MG63 (cell line): ENCODE data around the gene CERS2. TPM values are rescaled to one million over a fixed set of nuclear protein-coding genes. Genes with fewer than 3 reads are reported as not detected.
A peak's percentile ranks its signal among the peaks of the same experiment; 100 is the strongest.
"Not testable (repeated sequence)": the region's sequence is repeated elsewhere in the genome, so short reads cannot be mapped to it uniquely, and the experiment has no call there.

Experiments used
- DNase-seq: peaks from one replicate; pipeline ENCODE4 v3.0.0-alpha.2; 2020
- H3K27me3 ChIP-seq: fragments of 250-450 bp; sonication (Bioruptor Pico); 2 replicates; pipeline ENCODE4 v1.5.1; 2020; ENCODE audit warnings: mild to moderate bottlenecking, moderate library complexity
- H3K36me3 ChIP-seq: fragments of 250-450 bp; sonication (Bioruptor Pico); 2 replicates; pipeline ENCODE4 v1.5.1; 2020; ENCODE audit warnings: mild to moderate bottlenecking, moderate library complexity
- H3K4me3 ChIP-seq: fragments of 250-450 bp; sonication (Bioruptor Pico); 2 replicates; pipeline ENCODE4 v1.5.1; 2020; ENCODE audit warnings: mild to moderate bottlenecking, moderate library complexity
- H3K9me3 ChIP-seq: fragments of 250-450 bp; sonication (Bioruptor Pico); 2 replicates; pipeline ENCODE4 v1.5.1; 2020; ENCODE audit warnings: mild to moderate bottlenecking, moderate library complexity
- total RNA-seq: library from RNA; depleted of rRNA; stranded (reverse); fragments of >200 nt; shearing (Covaris generic); gene quantifications from 2 replicates; pipeline ENCODE4 v1.2.3, GENCODE V29; 2014; ENCODE audit warnings: low replicate concordance

CERS2 gene
- total RNA-seq, 1 experiment from 2014 or later: 89.6 TPM

- DNase-seq: no peak
- Histone ChIP-seq H3K36me3 (peaks cover 97% of the 10 kb centered on the region), H3K4me3 (no peak overlapping the region), H3K27me3 (no peaks in the 10 kb centered on the region), H3K9me3 (no peaks in the 10 kb centered on the region)
Measured at GRCh38 chr1:150963321-150964163, 11.1 kb downstream of the CERS2 start.

DNA sequence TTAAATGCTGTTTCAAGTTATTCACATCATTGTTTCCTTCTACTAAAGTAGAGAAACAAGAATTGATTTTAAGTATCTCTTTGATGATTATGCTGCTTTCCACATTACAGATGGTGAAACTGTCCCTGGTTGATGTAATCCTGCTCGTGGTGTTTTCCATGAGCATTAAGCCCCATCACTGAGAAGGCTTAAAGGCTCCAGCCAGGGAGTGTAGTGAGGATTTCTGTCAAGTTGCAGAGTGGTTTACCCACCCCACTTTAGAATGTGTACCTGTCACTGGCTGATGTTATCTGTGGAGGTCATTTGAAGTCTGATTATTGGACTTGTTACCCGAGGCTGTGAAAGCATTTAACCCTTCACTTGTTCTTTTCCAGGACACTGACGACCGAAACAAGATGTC, 12.9 kb downstream of the CERS2 start:
- Histone ChIP-seq H3K4me3 (no peak overlapping the region), H3K9me3 (no peaks in the 10 kb centered on the region), H3K27me3 (no peaks in the 10 kb centered on the region), H3K36me3 (peaks cover 91% of the 10 kb centered on the region)
- DNase-seq: no peak

DNA sequence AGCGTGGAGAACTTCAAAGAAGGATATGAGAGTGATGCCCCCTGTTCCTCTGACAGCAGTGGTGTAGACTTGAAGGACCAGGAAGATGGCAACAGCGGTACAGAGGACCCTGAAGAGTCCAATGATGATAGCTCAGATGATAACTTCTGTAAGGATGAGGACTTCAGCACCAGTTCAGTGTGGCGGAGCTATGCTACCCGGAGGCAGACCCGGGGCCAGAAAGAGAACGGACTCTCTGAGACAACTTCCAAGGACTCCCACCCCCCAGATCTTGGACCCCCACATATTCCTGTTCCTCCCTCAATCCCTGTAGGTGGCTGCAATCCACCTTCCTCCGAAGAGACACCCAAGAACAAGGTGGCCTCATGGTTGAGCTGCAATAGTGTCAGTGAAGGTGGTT, 14.0 kb downstream of the CERS2 start:
- no peak for DNase-seq
- peaks cover 89% of the 10 kb centered on the region for H3K36me3 ChIP-seq
- no peaks in the 10 kb centered on the region for H3K9me3 ChIP-seq
- no peak overlapping the region for H3K4me3 ChIP-seq
- no peaks in the 10 kb centered on the region for H3K27me3 ChIP-seq

GRCh38 chr1:150957666-150958065, 17.0 kb downstream of the CERS2 start:
- no peak for DNase-seq
- H3K4me3 ChIP-seq: no peak overlapping the region
- no peaks in the 10 kb centered on the region for H3K9me3 ChIP-seq
- H3K36me3 ChIP-seq: peaks cover 88% of the 10 kb centered on the region
- no peaks in the 10 kb centered on the region for H3K27me3 ChIP-seq

DNA sequence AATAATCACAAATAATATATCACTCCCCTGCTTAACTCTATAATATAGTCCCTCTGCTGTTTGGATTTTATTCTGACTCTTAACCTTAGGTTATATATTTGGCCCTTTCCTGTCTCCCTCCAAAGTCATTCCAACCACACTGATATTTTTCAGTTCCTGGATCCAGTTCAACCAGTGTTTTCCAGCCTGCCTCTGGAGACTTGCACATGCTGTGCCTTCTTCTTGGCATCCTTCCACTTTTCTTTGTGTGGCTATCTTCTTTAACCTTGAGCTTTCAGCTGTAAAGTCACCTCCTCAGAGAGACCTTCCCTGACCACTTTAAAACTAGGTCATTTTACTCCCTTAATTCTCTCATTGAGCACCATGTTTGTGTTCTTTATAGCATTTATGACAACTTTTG, 19.4 kb downstream of the CERS2 start:
- DNase-seq: no peak
- H3K9me3 ChIP-seq: no peaks in the 10 kb centered on the region
- H3K36me3 ChIP-seq: peaks cover 89% of the 10 kb centered on the region
- no peak overlapping the region for H3K4me3 ChIP-seq
- no peaks in the 10 kb centered on the region for H3K27me3 ChIP-seq

GRCh38 chr1:150954708-150955107, 19.9 kb downstream of the CERS2 start:
- DNase-seq: no peak
- H3K27me3 ChIP-seq: no peaks in the 10 kb centered on the region
- peaks cover 90% of the 10 kb centered on the region for H3K36me3 ChIP-seq
- no peak overlapping the region for H3K4me3 ChIP-seq
- H3K9me3 ChIP-seq: no peaks in the 10 kb centered on the region

DNA sequence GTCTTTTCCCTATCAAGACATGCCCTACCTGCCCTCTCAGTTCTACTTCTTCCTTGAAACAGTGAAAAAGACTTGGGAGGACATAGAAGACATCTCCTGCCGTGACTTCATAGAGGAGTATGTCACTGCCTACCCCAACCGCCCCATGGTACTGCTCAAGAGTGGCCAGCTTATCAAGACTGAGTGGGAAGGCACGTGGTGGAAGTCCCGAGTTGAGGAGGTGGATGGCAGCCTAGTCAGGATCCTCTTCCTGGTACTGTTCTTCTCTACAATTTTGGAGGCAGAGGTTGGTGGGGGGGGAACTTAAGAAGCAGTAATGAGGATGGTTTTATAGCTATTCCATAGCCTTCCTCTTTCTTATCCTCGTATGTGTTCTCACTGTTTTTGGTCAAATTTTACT, 29.8 kb downstream of the CERS2 start:
- H3K4me3 ChIP-seq: no peak overlapping the region
- no peak for DNase-seq
- no peaks in the 10 kb centered on the region for H3K9me3 ChIP-seq
- H3K36me3 ChIP-seq: peaks cover 95% of the 10 kb centered on the region
- H3K27me3 ChIP-seq: no peaks in the 10 kb centered on the region

DNA sequence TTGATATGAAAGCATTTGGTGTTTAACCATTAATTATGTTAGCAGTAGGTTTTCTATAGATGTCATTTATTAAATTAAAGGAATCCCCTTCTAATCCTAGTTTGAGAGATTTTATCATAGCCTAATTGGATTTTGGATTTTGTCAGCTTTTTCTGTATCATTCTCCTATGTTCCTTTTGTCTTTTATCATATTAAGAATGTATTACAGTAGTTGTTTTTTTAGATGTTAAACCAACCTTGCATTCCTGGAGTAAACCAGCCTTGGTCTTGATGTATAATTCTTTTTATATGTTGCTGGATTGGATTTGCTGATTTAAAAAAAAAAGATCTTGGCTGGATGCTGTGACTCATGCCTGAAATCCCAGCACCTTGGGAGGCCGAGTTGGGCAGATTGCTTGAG, 42.9 kb downstream of the CERS2 start:
- DNase-seq: no peak

GRCh38 chr1:150928775-150929174, 45.9 kb downstream of the CERS2 start:
- DNase-seq, H3K27me3 ChIP-seq, H3K4me3 ChIP-seq: not testable (repeated sequence)
- Histone ChIP-seq H3K36me3 (peaks cover 63% of the 10 kb centered on the region), H3K9me3 (peaks cover 21% of the 10 kb centered on the region)

More for the DNA sequence above, 42.9 kb downstream of the CERS2 start:
- peaks cover 21% of the 10 kb centered on the region for H3K9me3 ChIP-seq
- no peak overlapping the region for H3K4me3 ChIP-seq
- no peaks in the 10 kb centered on the region for H3K27me3 ChIP-seq
- H3K36me3 ChIP-seq: peaks cover 89% of the 10 kb centered on the region

DNA sequence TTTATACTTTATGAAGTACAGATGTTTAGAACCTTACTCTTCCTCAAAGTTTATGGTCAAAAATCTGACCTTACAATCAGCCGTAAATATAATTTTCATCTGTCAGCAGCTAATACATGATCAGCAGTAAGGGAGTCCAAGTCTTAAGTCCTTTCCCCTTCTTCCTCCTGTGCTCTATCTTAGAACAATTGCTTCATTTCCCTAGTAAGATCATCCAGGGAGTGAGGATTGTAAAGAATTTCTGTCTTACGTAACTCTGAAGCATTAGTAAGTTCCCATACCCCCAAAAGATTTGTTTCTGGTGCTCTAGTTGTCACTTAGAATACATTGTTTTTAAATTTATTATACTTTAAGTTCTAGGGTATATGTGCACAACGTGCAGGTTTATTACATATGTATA, 46.3 kb downstream of the CERS2 start:
- no peak for DNase-seq
- Histone ChIP-seq H3K9me3 (peaks cover 21% of the 10 kb centered on the region), H3K4me3 (no peak overlapping the region), H3K27me3 (no peaks in the 10 kb centered on the region), H3K36me3 (peaks cover 59% of the 10 kb centered on the region)

- no peak for DNase-seq
- no peaks in the 10 kb centered on the region for H3K27me3 ChIP-seq
- H3K4me3 ChIP-seq: no peak overlapping the region
- peaks cover 55% of the 10 kb centered on the region for H3K36me3 ChIP-seq
- H3K9me3 ChIP-seq: peaks cover 21% of the 10 kb centered on the region
Measured at GRCh38 chr1:150927624-150928023, 47.0 kb downstream of the CERS2 start.

DNA sequence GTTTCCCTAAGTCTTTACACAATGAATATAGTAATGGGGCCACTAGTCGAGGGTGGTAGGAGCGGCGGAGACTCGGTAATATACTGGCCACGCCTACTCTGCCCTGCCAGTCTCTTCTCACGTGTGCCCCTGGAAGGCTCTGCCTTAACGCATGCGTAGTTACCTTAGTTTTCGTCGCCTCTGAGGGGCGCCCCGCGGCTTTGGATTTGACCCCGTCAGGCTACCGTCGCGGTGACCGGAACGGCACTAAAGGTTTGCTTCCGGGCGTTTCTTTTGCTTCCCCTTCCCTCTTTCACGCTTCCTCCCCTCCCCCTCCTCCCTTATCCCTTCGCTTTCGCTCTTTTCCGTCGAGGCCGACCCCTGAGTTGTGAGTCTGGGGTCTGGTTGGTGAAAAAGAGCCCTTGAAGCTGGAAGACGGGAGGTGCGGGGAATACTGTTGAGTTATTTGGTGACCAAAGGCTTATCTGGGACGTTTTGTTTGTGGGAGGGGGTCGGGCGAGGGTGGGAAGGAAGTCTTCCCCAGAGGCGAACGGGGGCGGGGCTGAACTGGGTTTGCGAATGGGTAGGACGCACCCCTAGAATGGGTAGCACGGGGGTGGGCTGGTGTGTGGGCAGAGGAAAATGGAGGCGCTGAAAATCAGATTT, 48.4 kb downstream of the CERS2 start, which contains the start of gene SETDB1:
TSS of gene SETDB1 (plus strand) at position 267 of the 645 bp plus-strand sequence. CDS start 1,352 bp downstream, outside the sequence.
- H3K36me3 ChIP-seq: peaks cover 42% of the 10 kb centered on the region
- peak; percentile 99 for DNase-seq
- H3K4me3 ChIP-seq: peak within 1 kb of the TSS; percentile 93
- peaks cover 15% of the 10 kb centered on the region for H3K9me3 ChIP-seq
- H3K27me3 ChIP-seq: no peaks in the 10 kb centered on the region

- Histone ChIP-seq H3K4me3 (no peak overlapping the region), H3K27me3 (no peaks in the 10 kb centered on the region), H3K36me3 (peaks cover 31% of the 10 kb centered on the region), H3K9me3 (peaks cover 9% of the 10 kb centered on the region)
- DNase-seq: no peak
Measured at GRCh38 chr1:150925080-150925479, 49.6 kb downstream of the CERS2 start.

DNA sequence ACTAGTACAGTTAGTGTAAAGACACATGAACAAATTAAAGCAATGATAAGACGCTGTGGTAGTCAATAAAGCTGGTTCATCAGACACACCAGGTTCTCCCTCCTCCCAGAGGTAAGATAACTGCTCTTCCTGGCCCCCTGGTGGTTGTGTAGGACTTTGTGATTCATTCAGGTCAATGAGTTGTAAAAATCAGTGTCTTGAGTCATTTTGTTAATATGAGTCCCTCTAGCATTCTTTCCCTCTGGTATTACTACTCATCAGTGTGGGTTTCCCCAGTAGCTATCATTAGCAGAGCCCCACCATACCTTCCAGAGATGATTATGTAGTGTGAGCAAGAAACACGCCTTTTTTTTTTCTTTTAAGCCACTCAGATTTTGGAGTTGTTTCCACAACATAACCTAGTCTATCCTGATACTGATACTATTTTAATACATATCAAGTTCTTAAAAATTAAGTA, 52.1 kb downstream of the CERS2 start:
- DNase-seq: peak; percentile 80
- peaks cover 5% of the 10 kb centered on the region for H3K36me3 ChIP-seq
- H3K9me3 ChIP-seq: no peaks in the 10 kb centered on the region
- H3K27me3 ChIP-seq: no peaks in the 10 kb centered on the region
- H3K4me3 ChIP-seq: no peak overlapping the region

GRCh38 chr1:150917387-150917786, 57.2 kb downstream of the CERS2 start:
- Histone ChIP-seq H3K36me3 (no peaks in the 10 kb centered on the region), H3K27me3 (no peaks in the 10 kb centered on the region), H3K4me3 (no peak overlapping the region), H3K9me3 (no peaks in the 10 kb centered on the region)
- DNase-seq: no peak
